Body of pancreas (tissue), 4 donors: ENCODE results near the gene DIS3L2.

Experiments
- POLR2A ChIP-seq, 3 donors: fragments of 450-650 bp; IDR thresholded peaks; one replicate each; pipeline ENCODE4 v1.6.1; 2016; ENCODE audit warnings: antibody characterized with exemption in 3 of 3, mild to moderate bottlenecking in 2 of 3
- TF ChIP-seq, protein P1 (sequence below), 7 experiments: fragments of 450-650 bp in 4 of 7; fragments of 200-600 bp in 3 of 7; sonication (generic) in 3 of 7; IDR thresholded peaks; one replicate each; pipeline ENCODE4 v1.5.1; 2016 to 2019; ENCODE audit warnings: antibody characterized with exemption in 7 of 7

DNA sequence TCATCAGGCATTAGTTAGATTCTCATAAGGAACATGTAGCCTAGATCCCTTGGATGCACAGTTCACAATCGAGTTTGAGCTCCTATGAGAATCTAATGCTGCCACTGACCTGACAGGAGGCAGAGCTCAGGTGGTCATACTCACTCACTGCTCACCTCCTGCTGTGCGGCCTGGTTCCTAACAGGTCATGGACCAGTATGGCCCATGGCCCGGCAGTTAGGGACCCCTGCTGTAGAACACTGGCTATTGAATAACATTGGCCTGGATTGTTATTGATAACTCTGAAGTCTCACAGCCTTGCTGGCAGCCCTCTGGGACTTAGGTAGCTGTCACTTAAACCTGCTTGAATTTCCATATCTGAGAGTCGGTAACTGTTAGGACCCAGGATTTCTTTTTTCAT, 302.6 kb downstream of the DIS3L2 start:
- TF ChIP-seq, protein P1, sequence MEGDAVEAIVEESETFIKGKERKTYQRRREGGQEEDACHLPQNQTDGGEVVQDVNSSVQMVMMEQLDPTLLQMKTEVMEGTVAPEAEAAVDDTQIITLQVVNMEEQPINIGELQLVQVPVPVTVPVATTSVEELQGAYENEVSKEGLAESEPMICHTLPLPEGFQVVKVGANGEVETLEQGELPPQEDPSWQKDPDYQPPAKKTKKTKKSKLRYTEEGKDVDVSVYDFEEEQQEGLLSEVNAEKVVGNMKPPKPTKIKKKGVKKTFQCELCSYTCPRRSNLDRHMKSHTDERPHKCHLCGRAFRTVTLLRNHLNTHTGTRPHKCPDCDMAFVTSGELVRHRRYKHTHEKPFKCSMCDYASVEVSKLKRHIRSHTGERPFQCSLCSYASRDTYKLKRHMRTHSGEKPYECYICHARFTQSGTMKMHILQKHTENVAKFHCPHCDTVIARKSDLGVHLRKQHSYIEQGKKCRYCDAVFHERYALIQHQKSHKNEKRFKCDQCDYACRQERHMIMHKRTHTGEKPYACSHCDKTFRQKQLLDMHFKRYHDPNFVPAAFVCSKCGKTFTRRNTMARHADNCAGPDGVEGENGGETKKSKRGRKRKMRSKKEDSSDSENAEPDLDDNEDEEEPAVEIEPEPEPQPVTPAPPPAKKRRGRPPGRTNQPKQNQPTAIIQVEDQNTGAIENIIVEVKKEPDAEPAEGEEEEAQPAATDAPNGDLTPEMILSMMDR (IDR thresholded peaks at IDR 0.05), result no peak
- no peak for TF ChIP-seq POLR2A (IDR thresholded peaks at IDR 0.05)
